Activated T-cell treated with anti-CD3 and anti-CD28 coated beads for 48 hours (primary cell): ENCODE data around the gene MAGI2.

Experiments
- DNase-seq: peaks from one replicate; pipeline ENCODE4 v3.0.0-alpha.2; 2020; ENCODE audit warnings: low read depth

Gene MAGI2

DNA sequence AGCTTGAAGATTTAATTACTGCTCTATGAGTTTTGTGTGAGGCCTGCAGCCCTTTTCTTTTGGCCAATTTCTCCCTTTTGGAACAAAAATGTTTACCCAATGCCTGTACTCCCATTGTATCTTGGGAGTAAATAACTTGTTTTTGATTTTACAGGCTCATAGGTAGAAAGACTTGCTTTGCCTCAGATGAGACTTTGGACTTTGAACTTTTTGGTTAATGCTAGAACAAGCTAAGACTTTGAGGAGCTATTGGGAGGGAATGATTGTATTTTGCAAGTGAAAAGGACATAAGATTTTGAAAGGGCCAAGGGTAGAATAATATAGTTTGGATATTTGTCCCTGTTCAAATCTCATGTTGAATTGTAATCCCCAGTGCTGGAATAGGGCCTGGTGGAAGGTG lies 152.0 kb downstream of the MAGI2 start:
- no peak for DNase-seq

DNA sequence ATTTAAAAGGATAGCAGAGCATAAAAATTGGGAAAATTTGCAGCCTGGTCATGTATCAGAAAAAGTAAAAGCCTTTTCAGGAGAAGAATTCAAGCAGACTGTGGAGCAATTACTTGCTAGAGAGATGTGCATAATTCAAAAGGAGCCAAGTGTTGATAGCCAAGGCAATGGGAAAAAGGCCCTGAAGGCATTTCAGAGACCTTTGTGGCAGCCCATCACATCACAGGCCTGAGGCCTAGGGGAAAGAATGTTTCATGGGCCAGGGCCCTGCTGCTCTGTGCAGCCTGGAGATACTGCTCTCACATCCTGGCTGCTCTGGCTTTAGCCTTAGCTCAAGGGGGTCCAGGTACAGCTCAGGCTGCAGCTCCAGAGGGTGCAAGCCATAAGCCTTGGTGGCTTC lies 152.9 kb downstream of the MAGI2 start:
- no peak for DNase-seq

DNA sequence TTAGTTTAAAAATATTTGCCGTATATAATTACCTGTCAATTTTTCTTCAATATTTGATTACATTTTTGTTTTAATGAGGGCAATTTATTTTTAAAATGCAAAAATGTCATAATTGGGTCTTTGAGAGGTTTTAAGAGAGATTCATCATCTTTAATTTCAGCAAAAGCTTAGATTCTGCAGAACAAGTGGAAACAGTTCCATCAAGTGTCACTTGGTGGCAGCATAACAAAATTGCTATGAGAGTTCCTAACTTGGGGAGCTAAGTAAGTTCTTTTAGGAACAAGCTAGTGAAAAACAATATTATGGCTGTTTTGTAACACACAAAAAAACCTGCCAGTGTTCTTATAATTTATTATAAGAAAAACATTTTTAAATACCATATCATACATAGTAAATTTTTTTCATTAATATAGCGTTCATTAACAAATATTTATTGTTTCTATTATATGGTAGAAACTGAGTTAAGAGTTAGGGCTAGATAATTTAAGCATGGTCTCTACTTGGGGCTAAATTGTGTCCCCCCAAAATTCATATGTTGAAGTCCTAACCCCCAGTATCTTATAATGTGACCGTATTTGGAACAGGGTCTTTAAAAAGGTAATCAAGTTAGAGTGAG lies 155.2 kb downstream of the MAGI2 start:
- DNase-seq, result no peak

DNA sequence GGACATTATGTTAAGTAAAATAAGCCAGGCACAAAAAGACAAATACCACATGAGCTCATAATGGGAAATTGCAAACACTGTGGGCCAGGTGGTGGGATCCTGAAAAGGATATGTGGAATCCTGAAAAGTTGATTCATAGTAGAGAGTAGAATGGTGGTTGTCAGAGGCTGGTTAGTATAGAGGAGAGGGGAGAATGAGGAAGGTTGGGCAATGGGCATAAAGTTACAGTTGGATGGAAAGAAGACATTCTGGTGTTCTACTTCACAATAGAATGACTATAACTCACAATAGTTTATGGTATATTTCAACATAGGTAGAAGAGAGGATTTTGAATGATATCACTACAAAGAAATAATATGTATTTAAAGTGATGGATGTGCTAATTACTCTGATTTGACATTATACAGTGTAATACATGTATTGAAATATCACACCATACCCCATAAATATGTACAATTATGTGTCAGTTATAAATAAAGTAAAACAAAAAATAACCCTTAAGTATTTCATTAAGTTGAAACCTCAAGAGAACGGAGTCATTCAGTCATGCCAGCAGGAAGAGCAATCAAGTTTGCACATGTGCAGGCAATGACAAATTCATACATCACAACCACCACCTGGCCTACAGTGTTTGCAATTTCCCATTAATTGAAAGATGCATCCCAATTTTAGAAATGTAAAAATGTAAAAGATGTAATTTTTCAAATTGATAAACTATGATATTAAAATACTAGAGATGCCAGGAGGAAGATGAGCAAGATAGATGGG lies 156.7 kb downstream of the MAGI2 start:
- no peak for DNase-seq

DNA sequence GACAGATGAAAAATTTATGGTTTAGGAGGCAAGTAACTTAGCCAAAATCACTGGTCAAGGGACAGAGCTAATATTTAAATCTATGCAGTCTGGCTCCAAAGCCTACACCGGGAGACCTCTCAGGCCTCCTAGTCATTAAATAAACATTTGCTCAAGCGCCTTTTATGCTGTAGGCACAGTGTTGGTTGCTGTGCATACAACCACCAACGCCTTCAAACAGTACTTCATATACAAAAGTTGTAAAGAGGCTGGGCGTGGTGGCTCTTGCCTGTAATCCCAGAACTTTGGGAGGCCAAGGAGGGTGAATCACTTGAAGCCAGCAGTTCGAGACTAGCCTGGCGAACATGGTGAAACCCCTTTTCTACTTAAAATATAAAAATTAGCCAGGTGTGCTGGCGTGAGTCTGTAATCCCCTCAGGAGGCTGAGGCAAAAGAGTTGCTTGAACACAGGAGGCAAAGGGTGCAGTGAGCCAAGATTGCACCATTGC lies 159.8 kb downstream of the MAGI2 start:
- no peak for DNase-seq

DNA sequence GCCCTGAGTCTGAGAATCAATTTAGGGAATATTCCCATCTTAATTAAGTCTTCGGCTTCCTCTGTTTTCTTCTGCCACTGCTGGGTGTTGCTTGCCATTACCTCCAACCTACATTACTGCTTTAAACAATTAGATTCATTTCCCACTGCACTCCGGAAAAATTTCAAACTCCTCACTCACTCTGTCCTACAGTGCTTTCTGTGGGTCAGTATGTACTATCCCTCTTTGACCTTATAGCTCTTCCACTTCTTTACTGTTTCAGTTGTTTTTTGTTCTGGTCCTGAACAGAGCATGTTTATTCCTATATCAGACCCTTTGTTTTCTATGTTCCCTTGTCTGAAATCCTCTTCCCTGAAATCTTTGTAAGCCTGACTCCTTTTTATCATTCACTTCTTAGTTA lies 160.6 kb downstream of the MAGI2 start:
- DNase-seq, result no peak

DNA sequence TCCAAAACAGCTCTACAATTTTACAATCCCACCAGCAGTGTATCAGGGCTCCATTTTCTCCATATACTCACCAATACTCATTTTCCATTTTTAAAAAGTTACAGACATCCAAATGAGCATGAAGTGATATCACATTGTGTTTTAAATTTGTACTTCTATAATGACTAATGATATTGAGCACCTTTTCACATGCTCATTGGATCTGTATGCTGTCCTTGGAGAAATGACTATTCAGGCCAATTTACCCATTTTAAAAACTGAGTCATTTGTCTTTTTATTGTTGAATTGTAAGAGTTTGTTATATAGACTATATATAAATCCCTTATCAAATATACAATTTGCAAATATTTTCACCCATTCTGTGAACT lies 162.0 kb downstream of the MAGI2 start:
- DNase-seq, result no peak

DNA sequence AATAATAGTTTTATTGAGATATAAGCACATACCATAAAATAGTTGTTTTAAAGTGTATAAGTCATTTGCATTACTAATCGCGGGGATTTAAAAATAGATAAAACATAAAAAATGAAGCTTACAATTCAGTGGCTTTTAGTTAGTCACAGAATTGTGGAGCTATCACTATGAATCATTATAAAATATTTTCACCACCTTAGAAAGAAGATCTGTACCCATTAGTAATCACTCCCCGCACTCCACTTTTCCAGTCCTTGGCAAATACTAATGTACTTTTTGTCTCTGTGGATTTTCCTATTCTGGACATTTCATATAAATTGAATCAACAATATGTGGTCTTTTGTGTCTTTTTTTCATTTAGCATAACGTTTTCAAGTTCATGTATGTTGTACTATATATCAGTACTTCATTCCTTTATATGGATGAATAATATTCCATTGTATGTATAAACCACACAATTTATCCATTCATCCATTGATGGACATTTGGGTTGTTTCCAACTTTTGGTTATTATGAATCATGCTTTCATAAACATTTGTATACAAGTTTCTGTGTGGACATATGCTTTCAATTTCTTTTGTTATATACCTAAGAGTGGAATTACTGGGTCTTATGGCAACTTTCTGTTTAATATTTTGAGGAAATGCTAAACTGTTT lies 162.5 kb downstream of the MAGI2 start:
- no peak for DNase-seq

DNA sequence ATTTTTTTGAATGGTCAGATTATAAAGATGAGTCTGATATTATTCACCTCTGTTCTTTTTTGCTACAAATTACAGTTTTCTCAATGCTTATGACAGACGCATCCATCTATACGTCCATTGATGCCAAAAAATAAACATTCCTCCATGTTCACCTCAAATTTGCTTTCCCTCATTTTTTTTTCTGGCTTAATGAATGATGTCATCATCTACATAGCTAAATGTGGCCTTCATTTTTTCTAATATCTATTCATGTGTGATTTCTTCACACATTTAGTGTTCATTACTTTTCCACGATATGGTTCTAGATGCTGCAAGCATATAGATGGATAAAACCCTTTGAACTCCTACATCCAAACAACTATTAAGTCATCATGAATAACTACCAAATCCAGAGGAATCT lies 163.1 kb downstream of the MAGI2 start:
- no peak for DNase-seq

DNA sequence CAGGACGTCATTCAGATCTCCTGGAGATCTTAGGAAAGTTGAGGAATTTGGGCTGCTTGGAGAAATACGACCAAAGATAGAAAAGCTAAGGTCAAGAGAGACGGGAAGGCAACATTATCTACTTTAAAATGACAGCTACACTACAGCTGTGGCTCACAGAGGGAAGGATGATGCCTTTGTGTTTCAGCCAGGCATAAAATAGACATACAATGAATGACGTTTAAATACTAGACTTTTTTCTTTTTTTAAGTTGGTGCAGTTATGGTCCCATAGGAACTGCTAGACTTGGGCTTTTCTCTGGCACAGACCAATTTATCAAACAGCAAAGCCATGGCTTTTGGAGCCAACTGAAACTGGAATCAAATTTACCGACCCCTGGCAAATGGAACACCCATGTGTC lies 164.8 kb downstream of the MAGI2 start:
- no peak for DNase-seq

DNA sequence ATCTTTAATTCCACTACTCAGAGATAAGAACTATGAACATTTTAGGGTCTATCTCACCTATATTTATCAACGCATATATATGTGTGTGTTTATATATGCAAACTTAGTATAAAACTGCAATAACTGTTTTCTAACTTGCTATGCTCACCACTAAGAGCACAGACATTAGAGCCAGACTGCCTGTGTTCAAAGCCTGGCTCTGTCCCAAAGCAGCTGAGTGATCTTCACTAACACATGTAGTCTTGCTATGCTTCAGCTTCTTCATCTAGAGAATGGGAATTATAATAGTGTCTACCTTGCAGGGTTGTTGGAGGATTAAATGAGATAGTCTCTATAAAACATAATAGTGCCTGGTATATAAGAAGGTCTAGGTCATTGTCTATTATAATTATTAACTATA lies 165.5 kb downstream of the MAGI2 start:
- no peak for DNase-seq

DNA sequence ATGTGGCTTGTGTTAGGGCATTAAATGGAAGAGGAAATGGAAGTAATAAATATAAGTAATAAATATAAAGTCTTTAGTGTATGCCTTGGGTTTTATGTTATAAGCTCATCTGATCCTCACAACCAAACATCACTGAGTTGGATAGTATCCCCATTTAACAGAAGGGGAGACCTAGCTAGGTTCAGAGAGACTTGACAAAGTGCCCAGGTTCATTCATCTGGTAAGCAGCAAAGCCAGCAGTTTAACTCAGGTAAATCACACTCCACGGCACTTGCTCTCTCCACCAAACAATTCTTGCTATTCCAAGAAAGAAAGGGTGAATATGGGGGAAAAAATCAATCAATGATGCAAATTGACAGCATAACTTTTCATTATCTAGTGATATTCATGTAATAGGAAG lies 167.3 kb downstream of the MAGI2 start:
- DNase-seq, result no peak

DNA sequence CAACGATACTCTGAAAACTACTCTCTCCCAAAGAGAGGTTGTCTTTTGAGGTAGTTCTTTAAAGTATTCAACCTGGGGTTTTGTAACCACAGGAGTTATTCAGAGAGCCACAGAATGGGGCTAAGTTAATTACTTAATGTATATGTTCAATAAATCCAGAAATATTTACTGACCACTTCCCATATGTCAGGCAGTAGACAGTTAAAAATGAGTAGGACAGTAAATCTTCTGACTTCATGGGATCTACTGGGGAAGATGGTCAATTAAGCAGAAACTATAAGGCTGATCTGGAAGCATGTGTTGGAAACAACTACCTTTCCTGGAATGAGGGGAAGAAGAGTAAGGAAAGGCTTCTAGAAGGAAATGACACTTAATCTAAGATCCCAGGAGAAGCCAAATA lies 167.7 kb downstream of the MAGI2 start:
- DNase-seq, result no peak

DNA sequence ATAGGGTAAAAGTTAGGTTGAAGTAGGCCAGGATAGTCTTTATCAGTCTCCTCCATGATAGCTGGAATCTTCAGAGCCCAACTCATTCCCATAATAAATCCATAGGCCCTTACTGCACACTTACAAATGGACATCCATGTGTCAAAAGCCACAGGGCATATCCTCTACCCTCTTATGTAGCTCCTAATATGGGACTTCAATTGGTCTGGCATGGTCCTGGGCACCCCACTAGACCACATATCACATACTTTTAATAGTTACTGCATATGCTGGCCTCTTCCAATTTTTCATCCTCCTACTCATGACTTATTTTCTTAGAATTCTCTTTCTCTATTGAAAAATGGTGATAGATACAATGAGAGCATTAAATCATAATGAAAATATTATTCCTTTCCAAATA lies 169.3 kb downstream of the MAGI2 start:
- DNase-seq, result no peak

DNA sequence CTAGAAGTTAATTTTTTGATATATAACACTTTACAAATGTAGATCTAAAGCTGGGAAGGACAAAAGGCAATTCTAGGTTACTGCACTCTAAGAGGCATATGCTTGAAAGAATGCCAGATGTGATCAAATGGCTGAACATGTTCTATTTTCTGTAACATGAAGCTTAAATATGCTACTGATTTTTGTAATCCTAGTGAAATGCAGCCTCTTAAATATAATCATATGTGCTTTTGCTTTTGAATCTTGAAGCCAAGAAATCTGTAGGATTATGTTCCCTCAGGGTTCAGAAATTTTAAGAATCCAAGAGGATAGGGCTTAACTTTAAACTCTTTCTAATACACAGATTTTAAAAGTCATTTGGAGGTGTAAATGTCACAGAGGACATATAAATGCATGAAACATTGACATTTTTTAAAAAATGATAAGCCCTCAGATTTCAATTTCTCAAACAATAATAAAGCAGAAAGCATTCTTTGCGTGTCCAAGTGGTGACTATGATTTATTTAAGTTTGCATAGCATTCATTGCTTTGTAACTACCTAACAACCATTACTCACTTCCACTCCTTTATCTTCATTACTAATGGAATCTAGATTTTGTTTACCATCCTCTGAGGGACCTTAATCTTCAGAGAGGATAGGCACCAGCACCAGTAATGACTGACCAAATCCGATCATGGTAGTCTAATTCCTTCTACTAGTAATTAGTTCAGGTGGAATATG lies 170.4 kb downstream of the MAGI2 start:
- DNase-seq, result no peak

DNA sequence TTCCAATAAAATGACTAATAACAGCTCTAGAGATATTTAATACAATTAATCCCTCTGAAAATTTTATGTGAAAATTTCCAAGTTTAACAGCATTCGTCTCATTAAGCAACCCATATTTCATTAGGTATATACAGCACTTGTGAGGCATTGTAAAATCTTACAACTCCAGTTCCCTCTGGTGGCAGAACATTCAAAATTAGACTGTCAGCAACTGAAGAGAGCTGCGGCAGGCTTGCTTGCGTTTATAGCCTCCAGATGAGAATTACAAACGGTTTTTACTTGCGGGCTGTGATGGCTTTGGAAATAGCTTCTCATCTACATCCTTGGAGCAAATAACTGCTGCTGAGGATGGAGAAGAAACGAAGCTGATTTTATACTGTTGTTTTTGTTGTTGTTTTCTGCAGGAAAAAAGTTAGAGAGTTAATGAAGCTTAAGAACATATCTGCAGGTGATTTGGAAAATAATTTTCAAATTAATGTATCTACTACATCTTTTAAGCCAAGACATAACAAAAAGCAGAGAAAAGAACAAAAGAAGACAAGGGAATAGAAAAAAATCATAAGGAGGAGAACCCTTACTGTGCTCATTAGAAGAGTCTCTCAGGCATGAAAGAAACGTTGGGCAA lies 171.3 kb downstream of the MAGI2 start:
- no peak for DNase-seq

DNA sequence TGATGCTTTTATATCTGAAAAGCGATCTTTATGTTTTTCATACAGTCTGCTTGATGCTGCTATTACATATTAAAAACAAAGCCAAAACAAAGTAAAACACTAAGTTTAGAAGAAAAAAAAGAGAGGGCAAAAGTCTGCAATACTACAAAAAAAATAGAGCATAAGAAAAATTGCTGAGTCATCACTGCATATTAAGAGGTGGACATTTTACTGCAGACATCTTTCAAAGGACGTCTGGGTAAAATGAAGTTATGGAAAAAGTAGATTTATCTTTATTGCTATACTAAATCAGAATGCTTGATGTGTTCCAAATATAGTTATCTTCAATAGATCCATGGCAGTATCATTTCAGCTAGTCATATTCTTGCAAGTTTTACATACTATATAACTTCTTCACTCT lies 172.0 kb downstream of the MAGI2 start:
- no peak for DNase-seq

DNA sequence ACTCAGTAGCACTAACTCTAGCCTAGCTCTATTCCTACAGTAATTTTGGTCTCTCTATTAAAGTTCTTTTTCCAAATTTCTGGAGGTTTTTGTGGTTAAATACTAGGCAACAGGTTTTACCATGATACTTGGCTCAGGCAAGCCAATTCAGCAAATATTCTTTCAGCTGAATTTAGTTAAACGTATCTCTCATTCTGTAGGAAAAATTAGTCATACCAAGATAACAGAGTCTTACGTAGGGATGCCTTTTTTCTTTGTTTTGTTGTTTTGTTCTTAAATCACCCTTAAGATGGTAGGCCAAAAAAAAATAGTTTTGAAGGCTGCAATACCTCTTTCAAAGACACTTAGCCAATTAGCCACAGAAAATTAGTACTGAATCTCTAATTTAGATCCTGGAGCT lies 180.5 kb downstream of the MAGI2 start:
- DNase-seq, result no peak

DNA sequence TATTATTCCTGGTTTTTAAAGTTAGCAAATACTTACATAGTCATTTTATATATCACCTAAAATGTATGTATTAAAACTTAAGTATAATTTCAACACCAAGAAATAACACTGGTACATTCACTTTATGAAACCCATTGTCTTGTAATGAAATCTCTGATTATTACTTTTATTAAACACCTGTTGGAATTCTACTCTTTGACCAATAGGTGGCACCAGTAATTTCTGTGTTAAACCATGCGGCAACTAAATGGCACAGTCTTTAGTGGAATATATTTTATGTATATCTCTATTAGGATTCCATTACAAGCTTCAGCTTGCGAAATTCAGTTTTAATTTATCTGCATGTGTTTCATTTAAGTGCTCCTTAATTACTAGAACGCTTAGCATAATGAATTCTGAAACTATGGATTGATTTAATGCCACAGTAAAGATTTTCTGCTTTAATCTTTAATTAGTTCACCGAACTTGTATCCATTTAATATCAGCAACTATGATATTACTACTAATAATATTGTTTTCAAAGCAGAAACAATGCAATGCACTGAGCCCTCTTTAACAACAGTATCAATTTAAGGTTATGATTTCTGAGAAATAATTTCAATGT lies 181.3 kb downstream of the MAGI2 start:
- no peak for DNase-seq

DNA sequence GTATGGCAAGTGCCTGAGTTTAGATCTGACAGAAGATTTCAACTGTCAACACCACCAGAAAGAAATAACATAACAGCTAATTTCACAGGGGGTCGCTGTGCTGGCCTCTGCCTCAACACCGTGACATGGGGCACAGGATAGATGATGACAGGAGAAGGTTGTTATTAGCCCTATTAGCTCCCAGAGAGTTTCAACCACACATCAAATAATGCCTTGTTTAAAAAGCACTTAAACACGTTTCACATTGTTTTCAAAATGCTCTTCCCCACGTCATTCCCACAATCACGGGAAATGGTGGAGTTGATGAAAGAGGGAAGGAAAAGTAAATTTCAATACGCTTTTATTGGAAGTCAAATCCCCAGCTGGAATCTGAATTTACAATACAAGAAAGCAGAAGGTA lies 184.7 kb downstream of the MAGI2 start:
- no peak for DNase-seq

DNA sequence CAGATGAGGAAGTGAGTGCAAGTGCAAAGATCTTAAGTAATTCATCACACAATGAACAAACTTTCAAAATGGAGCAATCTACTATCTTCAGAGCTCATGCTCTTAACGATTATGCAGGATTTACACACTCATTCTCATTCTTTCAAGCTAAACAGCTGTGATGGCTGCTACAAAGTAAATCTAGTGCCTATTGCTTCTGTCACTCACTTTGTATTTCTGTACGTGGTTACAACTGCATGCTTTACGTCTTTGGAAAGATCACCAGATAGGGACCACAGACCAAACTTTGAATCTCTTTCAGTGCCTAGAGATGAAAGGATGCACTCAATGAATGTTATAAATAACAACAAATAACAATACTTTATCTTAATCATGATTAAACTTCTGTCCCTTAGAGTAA lies 194.6 kb downstream of the MAGI2 start:
- no peak for DNase-seq

DNA sequence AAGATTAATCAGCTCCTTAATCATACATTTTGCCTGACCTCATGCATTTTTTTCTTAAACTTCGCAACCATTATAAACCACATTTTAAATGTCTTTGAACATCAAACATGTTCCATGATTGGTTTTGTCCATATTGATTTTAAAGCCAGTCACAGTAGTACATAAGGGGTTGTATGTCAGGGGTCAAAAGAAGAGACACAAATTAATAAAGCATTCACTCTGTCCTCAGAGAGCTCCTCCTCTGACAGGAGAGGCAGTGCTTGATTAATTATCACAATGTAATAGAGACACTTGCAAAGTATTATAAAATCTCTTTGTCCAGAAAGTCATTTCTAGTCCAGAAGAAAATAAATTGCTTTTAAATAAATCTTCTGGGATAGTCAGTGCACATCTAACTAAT lies 195.5 kb downstream of the MAGI2 start:
- no peak for DNase-seq
